NCI-H187 (cell line): ENCODE data around the gene GALNT16.
"Not testable (repeated sequence)": the region's sequence is repeated elsewhere in the genome, so short reads cannot be mapped to it uniquely, and the experiment has no call there.

ENCODE experiments used
- DNase-seq, 2 experiments: peaks; one replicate each; lab custom pipeline; 2025; lab: John Stamatoyannopoulos, UW

The GALNT16 gene

GRCh38 chr14:69363964-69364363 lies 104.0 kb downstream of the GALNT16 start:
- no peak for DNase-seq

- no peak for DNase-seq
Measured at GRCh38 chr14:69364378-69364777, 104.4 kb downstream of the GALNT16 start.

- DNase-seq: no peak
Measured at GRCh38 chr14:69366069-69366468, 106.1 kb downstream of the GALNT16 start.

GRCh38 chr14:69366761-69367160 lies 106.8 kb downstream of the GALNT16 start:
- no peak for DNase-seq

GRCh38 chr14:69368381-69368780 lies 108.4 kb downstream of the GALNT16 start:
- DNase-seq: no peak

GRCh38 chr14:69370061-69370460 lies 110.1 kb downstream of the GALNT16 start:
- DNase-seq: no peak

GRCh38 chr14:69372146-69372545 lies 112.2 kb downstream of the GALNT16 start:
- no peak for DNase-seq

- peak; percentile 53 to 65 for DNase-seq
Measured at GRCh38 chr14:69373104-69373503, 113.1 kb downstream of the GALNT16 start.

- no peak for DNase-seq
Measured at GRCh38 chr14:69374235-69374634, 114.3 kb downstream of the GALNT16 start.

GRCh38 chr14:69375182-69375581 lies 115.2 kb downstream of the GALNT16 start:
- DNase-seq: no peak

- DNase-seq: no peak
Measured at GRCh38 chr14:69375722-69376121, 115.8 kb downstream of the GALNT16 start.

- DNase-seq: no peak
Measured at GRCh38 chr14:69376439-69376838, 116.5 kb downstream of the GALNT16 start.

- DNase-seq: no peak
Measured at GRCh38 chr14:69378274-69378673, 118.3 kb downstream of the GALNT16 start.

- no peak for DNase-seq
Measured at GRCh38 chr14:69387311-69387710, 127.4 kb downstream of the GALNT16 start.

GRCh38 chr14:69391400-69391799 lies 131.4 kb downstream of the GALNT16 start:
- DNase-seq: not testable (repeated sequence)

- DNase-seq: no peak
Measured at GRCh38 chr14:69392481-69392880, 132.5 kb downstream of the GALNT16 start.

GRCh38 chr14:69395929-69396328 lies 136.0 kb downstream of the GALNT16 start:
- no peak for DNase-seq

- DNase-seq: peak; percentile 94 to 99
Measured at GRCh38 chr14:69398053-69398817, 138.3 kb downstream of the GALNT16 start, which contains the start of the genes ERH and SLC39A9. TSS of gene ERH (minus strand) at chr14:69398299. CDS start at chr14:69398233, 66 bp downstream. TSS of gene SLC39A9 (plus strand) at chr14:69398692. CDS start at chr14:69399370, 678 bp downstream.

- DNase-seq: no peak
Measured at GRCh38 chr14:69398818-69399210, 138.9 kb downstream of the GALNT16 start.

GRCh38 chr14:69399750-69400149 lies 139.8 kb downstream of the GALNT16 start:
- no peak for DNase-seq

- DNase-seq: no peak
Measured at GRCh38 chr14:69400154-69400553, 140.2 kb downstream of the GALNT16 start.

GRCh38 chr14:69401841-69402240 lies 141.9 kb downstream of the GALNT16 start:
- no peak for DNase-seq

GRCh38 chr14:69404478-69404877 lies 144.5 kb downstream of the GALNT16 start:
- DNase-seq: no peak

GRCh38 chr14:69404883-69405282 lies 144.9 kb downstream of the GALNT16 start:
- DNase-seq: no peak
